ENCODE results near the gene SGCB. TPM values are rescaled to one million over a fixed set of nuclear protein-coding genes. Genes with fewer than 3 reads are reported as not detected.
A peak's percentile ranks its signal among the peaks of the same experiment; 100 is the strongest.
"Not testable (repeated sequence)": the region's sequence is repeated elsewhere in the genome, so short reads cannot be mapped to it uniquely, and the experiment has no call there.

The SGCB gene, protein sequence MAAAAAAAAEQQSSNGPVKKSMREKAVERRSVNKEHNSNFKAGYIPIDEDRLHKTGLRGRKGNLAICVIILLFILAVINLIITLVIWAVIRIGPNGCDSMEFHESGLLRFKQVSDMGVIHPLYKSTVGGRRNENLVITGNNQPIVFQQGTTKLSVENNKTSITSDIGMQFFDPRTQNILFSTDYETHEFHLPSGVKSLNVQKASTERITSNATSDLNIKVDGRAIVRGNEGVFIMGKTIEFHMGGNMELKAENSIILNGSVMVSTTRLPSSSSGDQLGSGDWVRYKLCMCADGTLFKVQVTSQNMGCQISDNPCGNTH
- 29.7 and 30.1 TPM in 2 replicates for total RNA-seq
- long read RNA-seq, full-length matches to known transcripts: 36 of 59 reads
- long read RNA-seq, partial matches to known transcripts: 5 of 59 reads
- long read RNA-seq, other reads (novel, unspliced or antisense): 18 of 59 reads

DNA sequence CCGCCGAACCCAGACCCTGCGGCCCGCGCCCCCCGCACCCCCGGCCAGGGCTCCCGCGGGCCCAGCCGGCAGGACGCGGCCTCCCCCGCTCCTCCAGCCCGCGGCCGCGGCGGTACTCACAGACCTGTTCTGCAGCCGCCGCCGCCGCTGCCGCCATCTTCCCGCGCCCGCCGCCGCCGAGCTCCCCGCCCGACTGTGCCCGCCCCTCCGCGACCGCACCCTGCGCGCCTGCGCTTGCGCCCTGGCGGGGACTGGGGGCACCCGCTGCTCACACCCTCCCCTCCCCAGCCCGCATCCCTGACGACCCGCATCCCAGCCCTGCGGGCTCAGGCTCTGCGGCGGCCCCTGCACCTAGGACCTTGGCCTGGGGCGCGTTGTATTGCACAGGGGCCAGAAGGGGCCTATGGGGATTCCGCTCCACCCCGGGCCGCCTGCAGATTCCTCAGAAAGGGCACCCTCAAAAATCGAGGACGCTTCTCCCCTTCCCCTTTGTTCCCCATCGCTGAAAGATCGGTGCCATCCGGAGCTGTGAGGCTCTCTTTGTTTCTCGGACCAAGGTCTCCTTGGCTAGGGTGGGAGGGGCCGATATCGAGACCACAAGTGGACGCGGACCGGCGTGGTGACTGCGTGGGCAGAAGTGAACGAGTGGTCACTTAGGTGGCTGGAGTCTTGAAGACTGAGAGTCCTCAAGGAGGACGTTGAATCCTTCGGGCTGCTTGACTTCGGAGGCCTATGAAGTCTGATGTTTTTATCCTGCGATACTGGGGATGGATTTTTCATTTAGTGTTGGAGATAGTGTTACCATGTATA, at the start of gene SGCB:
Gene SGCB (minus strand): TSS at position 197 of the 810 bp plus-strand sequence. CDS start 40 bp downstream, at position 157.
- no peaks in the 10 kb centered on the region for H3K9me3 Mint-ChIP-seq (ENCODE audit: low read depth)
- peaks cover 28% of the 10 kb centered on the region for H3K4me1 Mint-ChIP-seq (ENCODE audit: low read depth)
- peaks cover 22% of the 10 kb centered on the region for H3K27me3 Mint-ChIP-seq
- peak; percentile 67 for DNase-seq (ENCODE audit: low spot score, unreplicated experiment)
- TF ChIP-seq, protein P1, sequence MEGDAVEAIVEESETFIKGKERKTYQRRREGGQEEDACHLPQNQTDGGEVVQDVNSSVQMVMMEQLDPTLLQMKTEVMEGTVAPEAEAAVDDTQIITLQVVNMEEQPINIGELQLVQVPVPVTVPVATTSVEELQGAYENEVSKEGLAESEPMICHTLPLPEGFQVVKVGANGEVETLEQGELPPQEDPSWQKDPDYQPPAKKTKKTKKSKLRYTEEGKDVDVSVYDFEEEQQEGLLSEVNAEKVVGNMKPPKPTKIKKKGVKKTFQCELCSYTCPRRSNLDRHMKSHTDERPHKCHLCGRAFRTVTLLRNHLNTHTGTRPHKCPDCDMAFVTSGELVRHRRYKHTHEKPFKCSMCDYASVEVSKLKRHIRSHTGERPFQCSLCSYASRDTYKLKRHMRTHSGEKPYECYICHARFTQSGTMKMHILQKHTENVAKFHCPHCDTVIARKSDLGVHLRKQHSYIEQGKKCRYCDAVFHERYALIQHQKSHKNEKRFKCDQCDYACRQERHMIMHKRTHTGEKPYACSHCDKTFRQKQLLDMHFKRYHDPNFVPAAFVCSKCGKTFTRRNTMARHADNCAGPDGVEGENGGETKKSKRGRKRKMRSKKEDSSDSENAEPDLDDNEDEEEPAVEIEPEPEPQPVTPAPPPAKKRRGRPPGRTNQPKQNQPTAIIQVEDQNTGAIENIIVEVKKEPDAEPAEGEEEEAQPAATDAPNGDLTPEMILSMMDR (IDR thresholded peaks at IDR 0.05; ENCODE audit: unreplicated experiment): no peak
- H3K27ac Mint-ChIP-seq: peak within 1 kb of the TSS; percentile 95
- peak within 1 kb of the TSS; percentile 82 for H3K4me3 Mint-ChIP-seq (ENCODE audit: low read depth)
- H3K36me3 Mint-ChIP-seq (ENCODE audit: insufficient read depth): no peaks in the 10 kb centered on the region

DNA sequence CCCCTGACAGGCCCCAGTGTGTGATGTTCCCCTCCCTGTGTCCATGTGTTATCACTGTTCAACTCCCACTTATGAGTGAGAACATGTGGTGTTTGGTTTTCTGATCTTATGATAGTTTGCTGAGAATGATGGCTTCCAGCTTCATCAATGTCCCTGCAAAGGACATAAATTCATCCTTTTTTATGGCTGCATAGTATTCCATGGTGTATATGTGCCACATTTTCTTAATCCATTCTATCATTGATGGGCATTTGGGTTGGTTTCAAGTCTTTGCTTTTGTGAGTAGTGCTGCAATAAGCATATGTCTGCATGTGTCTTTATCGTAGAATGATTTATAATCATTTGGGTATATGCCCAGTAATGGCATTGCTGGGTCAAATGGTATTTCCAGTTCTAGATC, 48.3 kb upstream of the SGCB start:
- not testable (repeated sequence) for H3K27ac Mint-ChIP-seq; H3K4me3 Mint-ChIP-seq (ENCODE audit: low read depth); H3K9me3 Mint-ChIP-seq (ENCODE audit: low read depth); H3K36me3 Mint-ChIP-seq (ENCODE audit: insufficient read depth); H3K4me1 Mint-ChIP-seq (ENCODE audit: low read depth); DNase-seq (ENCODE audit: low spot score, unreplicated experiment); H3K27me3 Mint-ChIP-seq

DNA sequence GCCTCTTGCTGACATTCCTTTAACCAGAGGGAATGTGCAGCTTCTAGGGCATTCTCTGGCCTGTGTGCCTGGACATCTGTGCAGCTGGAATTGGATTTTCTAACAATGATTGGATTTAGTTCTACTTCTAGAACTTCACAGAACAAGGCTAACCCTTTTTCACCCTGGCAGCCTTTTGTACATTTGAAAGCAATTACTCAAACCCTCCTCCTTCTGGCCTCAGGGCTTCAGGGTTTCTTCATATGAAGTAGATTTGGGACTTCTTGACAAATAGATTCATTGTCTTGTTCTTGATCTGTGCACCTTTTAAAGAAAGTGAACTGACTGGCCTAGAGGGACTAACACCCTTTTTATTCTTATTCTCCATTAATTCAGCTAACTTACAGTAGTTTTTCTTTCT, 43.1 kb upstream of the SGCB start:
- Mint-ChIP-seq H3K27ac (no peak overlapping the region), H3K4me1 (ENCODE audit: low read depth) (peaks cover 2% of the 10 kb centered on the region), H3K27me3 (peaks cover 21% of the 10 kb centered on the region), H3K36me3 (ENCODE audit: insufficient read depth) (no peaks in the 10 kb centered on the region), H3K9me3 (ENCODE audit: low read depth) (no peaks in the 10 kb centered on the region), H3K4me3 (ENCODE audit: low read depth) (no peak overlapping the region)
- TF ChIP-seq, protein P1 (IDR thresholded peaks at IDR 0.05; ENCODE audit: unreplicated experiment): no peak
- no peak for DNase-seq (ENCODE audit: low spot score, unreplicated experiment)

DNA sequence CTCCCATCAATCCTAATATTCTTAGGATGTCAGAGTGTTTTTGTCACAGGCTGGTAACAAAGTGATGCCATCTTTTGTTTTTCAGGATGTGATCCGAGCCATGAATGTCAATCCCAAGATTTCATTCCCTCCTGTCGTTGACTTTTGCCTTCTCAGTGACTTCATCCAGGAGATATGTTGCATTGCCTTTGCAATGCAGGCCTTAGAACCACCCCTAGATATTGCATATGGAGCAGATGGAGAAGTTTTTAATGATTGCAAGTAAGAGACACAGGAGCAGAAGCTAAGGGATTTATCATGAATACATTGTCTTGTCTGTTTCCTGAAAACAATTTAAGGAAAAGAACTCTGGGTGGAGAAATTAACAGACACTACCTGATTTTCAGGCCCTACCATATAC, 41.6 kb upstream of the SGCB start:
- H3K27ac Mint-ChIP-seq: no peak overlapping the region
- H3K4me1 Mint-ChIP-seq (ENCODE audit: low read depth): peaks cover 2% of the 10 kb centered on the region
- no peaks in the 10 kb centered on the region for H3K9me3 Mint-ChIP-seq (ENCODE audit: low read depth)
- H3K27me3 Mint-ChIP-seq: peaks cover 35% of the 10 kb centered on the region
- no peaks in the 10 kb centered on the region for H3K36me3 Mint-ChIP-seq (ENCODE audit: insufficient read depth)
- TF ChIP-seq, protein P1 (IDR thresholded peaks at IDR 0.05; ENCODE audit: unreplicated experiment): no peak
- no peak for DNase-seq (ENCODE audit: low spot score, unreplicated experiment)
- no peak overlapping the region for H3K4me3 Mint-ChIP-seq (ENCODE audit: low read depth)

DNA sequence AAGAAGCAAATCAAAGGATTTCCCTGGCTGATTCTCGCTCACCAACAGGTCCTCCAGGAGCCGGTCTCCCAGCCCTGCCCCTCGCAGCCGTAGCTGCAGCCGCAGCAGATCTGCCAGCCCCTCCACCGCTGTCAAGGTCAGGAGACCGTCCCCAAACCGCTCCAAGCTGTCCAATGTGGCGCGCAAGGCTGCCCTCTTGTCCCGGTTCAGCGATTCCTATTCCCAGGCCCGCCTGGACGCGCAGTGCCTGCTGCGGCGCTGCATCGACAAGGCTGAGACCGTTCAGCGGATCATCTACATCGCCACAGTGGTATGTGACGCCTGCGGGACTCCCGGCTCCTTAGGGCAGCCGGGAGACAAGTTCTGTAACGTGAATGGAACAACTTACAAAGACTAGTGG, 38.6 kb upstream of the SGCB start:
- peak overlapping the region; percentile 54 for H3K4me3 Mint-ChIP-seq (ENCODE audit: low read depth)
- no peak overlapping the region for H3K27ac Mint-ChIP-seq
- H3K36me3 Mint-ChIP-seq (ENCODE audit: insufficient read depth): no peaks in the 10 kb centered on the region
- peaks cover 8% of the 10 kb centered on the region for H3K4me1 Mint-ChIP-seq (ENCODE audit: low read depth)
- H3K27me3 Mint-ChIP-seq: peaks cover 41% of the 10 kb centered on the region
- peak; percentile 20 for DNase-seq (ENCODE audit: low spot score, unreplicated experiment)
- TF ChIP-seq, protein P1 (IDR thresholded peaks at IDR 0.05; ENCODE audit: unreplicated experiment): no peak
- H3K9me3 Mint-ChIP-seq (ENCODE audit: low read depth): no peaks in the 10 kb centered on the region
